GM18907 (cell line): Measurements from ENCODE around the gene HACD2.

Experiments used
- ATAC-seq: cut with Tn5 transposase; IDR thresholded peaks from one replicate; pipeline ENCODE4 v1.9.1; 2021; ENCODE audit warnings: mild to moderate bottlenecking, moderate library complexity; ENCODE audit not compliant: unreplicated experiment

The HACD2 gene

DNA sequence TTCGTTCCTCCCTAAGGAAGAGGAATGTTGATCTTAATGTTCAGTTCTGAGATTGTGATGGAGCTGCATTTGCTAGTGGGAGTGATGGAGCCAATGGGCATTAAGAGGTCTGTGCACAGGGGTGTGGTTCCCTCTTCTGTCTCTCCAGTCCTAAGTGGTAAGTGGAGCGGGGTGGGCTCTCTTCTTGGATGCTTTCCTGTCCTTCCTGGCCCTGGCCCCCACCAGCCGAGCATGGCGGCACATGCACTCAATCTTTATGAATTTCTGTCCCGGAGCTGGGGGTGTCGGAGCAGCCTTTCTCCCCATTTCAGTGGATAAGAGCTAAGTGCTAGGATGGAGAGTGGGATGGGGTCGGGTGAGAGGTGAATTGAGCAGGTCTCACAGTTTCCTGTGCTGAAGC, 98.4 kb downstream of the HACD2 start:
- no peak for ATAC-seq

GRCh38 chr3:123485551-123485950, 99.3 kb downstream of the HACD2 start:
- ATAC-seq, result no peak

DNA sequence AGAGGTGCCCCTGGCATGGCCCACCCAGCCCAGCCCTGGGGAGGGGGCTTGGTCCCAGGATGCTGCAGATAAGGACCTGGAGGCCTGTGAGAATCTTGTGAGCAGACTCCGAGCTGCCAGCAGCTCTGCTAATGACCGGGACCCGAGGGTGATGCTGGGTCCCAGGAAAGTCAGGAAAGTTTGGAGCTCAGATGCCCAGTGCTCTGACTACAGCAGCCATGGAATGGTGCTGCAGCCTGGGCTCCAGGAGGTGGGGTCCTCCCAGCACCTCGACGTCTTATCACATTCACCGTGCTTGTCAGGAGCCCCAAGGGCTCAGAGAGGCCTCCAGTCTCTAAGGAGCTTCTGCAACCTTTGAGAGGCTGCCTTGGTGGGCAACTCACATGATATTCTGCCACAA, 101.7 kb downstream of the HACD2 start:
- no peak for ATAC-seq

- no peak for ATAC-seq
Observed at GRCh38 chr3:123481722-123482457, 103.0 kb downstream of the HACD2 start.

- no peak for ATAC-seq
Observed at GRCh38 chr3:123481071-123481470, 103.8 kb downstream of the HACD2 start.

GRCh38 chr3:123480428-123480827, 104.4 kb downstream of the HACD2 start:
- peak; percentile 72 for ATAC-seq

- ATAC-seq, result no peak
Observed at GRCh38 chr3:123479891-123480290, 105.0 kb downstream of the HACD2 start.

DNA sequence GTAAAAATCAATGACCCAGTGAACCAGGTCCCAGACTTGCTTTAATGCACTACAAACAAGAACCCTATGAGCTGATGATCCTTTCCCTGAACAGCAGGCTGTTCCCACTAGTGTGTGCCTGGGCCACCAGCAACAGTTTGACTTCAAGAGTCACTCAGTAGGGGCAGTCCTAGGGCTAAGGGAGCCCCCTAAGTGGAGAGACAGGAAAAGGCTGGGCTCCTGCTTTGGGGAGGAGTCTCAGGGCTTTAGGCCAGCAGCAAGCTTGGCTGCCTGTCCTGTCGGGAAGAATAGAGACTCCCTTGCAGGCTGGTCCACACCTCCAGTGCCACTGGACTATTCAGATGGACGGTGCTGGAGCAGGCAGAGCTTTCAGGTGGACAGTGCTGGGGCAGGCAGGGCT, 106.5 kb downstream of the HACD2 start:
- no peak for ATAC-seq

- no peak for ATAC-seq
Observed at GRCh38 chr3:123476967-123477750, 107.7 kb downstream of the HACD2 start.

- no peak for ATAC-seq
Observed at GRCh38 chr3:123475786-123476185, 109.1 kb downstream of the HACD2 start.

- ATAC-seq, result no peak
Observed at GRCh38 chr3:123471106-123471505, 113.7 kb downstream of the HACD2 start.

DNA sequence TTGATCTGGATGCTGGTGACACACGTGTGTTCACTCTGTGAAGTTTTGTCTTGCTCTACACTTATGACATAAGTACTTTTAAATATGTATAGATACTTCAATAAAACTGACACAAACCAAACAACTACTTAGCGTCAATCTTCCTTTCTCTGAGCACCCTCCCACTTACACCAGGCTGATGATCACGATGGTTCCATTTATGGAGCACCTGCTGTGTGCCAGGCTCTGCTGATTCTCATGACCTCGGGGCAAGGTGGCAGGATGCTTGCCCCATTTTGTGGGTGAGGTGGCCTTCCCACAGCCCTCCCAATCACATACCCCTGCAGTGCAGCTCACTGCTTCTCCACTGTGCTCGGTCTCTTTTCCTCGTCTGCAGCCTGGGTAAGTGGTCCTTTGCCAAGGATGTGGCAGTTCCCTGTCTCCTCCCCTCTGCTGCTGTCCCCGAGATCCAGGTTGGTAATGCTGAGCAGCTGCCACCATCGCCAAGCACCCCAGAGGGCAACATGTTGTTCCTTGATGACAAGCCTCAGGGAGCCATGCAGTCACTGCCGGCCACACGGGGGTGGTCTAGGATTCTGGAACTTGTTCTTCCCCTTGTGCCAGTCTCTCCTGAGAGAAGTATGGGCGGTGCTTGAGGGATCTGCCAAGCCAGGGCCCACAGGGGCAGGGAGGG, 115.4 kb downstream of the HACD2 start:
- ATAC-seq, result no peak

GRCh38 chr3:123467046-123467445, 117.8 kb downstream of the HACD2 start:
- ATAC-seq, result no peak

- no peak for ATAC-seq
Observed at GRCh38 chr3:123464211-123464610, 120.6 kb downstream of the HACD2 start.

- ATAC-seq, result no peak
Observed at GRCh38 chr3:123459862-123460261, 125.0 kb downstream of the HACD2 start.

GRCh38 chr3:123458255-123458654, 126.6 kb downstream of the HACD2 start:
- no peak for ATAC-seq

DNA sequence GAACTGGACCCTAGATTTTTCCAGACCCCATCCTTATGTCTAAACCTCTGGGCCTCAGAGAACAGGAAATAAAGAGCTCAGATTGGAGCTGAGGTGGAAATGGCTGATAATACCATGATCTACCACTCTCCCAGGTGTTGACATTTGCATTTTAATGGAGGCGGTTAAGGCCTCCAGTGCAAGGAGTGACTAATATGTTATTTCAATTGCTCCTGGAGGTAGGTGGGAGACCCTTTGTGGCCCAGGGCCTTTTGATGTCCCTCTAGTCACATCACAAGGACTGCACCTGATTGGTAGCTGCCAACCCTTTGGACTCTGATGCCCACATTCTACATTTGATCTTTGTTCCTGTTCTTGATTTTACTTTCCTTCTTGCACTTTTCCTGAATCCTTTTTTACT, 127.0 kb downstream of the HACD2 start:
- no peak for ATAC-seq

- ATAC-seq, result no peak
Observed at GRCh38 chr3:123453675-123454074, 131.2 kb downstream of the HACD2 start.

GRCh38 chr3:123451186-123451585, 133.7 kb downstream of the HACD2 start:
- ATAC-seq, result no peak

DNA sequence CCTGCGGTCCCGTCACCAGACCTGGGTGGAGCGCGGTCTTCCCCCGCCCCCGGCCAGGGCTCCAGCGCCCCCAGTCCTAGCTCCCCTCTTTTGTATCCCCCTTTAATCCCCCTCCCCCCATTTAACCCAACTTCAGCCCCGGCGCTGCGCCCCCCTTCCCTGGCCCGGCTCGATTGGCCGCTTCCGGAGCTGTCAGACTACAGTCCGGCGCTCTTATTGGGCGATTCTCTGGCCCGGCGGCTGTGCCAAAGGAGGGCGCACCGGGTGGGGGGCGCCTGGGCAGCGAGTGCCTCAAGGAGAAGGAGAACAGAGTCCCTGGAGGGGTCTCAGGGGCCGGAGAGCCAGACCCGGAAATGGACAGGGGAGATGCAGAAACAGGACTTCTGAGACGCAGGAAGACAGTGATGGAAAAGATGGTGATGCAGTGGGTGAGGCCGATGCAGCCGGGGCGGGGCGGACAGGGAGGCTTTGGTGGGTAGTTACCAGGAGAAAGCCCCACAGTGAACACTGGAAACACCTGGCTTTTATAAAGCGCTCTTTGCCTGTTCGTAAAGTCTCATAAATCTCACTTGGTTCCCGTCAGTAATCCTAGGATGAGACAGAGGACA, 134.8 kb downstream of the HACD2 start:
- ATAC-seq, result no peak
